HG03135 (cell line): ENCODE measurements around the gene C12orf75.
"Not testable (repeated sequence)": the region's sequence is repeated elsewhere in the genome, so short reads cannot be mapped to it uniquely, and the experiment has no call there.

ENCODE experiments used
- ATAC-seq: cut with Tn5 transposase; IDR thresholded peaks from one replicate; pipeline ENCODE4 v1.9.1; 2021; ENCODE audit warnings: mild to moderate bottlenecking, moderate library complexity; ENCODE audit not compliant: unreplicated experiment

The C12orf75 gene

GRCh38 chr12:105334001-105334400 lies 3.5 kb downstream of the C12orf75 start:
- no peak for ATAC-seq

- ATAC-seq = no peak
Measured at GRCh38 chr12:105334582-105334981, 4.1 kb downstream of the C12orf75 start.

- ATAC-seq = no peak
Measured at GRCh38 chr12:105335856-105336255, 5.4 kb downstream of the C12orf75 start.

GRCh38 chr12:105336411-105336810 lies 5.9 kb downstream of the C12orf75 start:
- ATAC-seq = no peak

GRCh38 chr12:105337391-105337790 lies 6.9 kb downstream of the C12orf75 start:
- ATAC-seq = no peak

GRCh38 chr12:105338966-105339365 lies 8.5 kb downstream of the C12orf75 start:
- ATAC-seq = no peak

GRCh38 chr12:105341010-105341409 lies 10.5 kb downstream of the C12orf75 start:
- ATAC-seq = no peak

- not testable (repeated sequence) for ATAC-seq
Measured at GRCh38 chr12:105341620-105342019, 11.1 kb downstream of the C12orf75 start.

- no peak for ATAC-seq
Measured at GRCh38 chr12:105342464-105342863, 12.0 kb downstream of the C12orf75 start.

GRCh38 chr12:105343836-105344235 lies 13.3 kb downstream of the C12orf75 start:
- ATAC-seq = no peak

- ATAC-seq = no peak
Measured at GRCh38 chr12:105347499-105347898, 17.0 kb downstream of the C12orf75 start.

GRCh38 chr12:105348142-105348541 lies 17.7 kb downstream of the C12orf75 start:
- ATAC-seq = no peak

- ATAC-seq = no peak
Measured at GRCh38 chr12:105348561-105348960, 18.1 kb downstream of the C12orf75 start.

- no peak for ATAC-seq
Measured at GRCh38 chr12:105349138-105349537, 18.6 kb downstream of the C12orf75 start.

GRCh38 chr12:105351523-105351922 lies 21.0 kb downstream of the C12orf75 start:
- peak; percentile 42 for ATAC-seq

- peak; percentile 87 for ATAC-seq
Measured at GRCh38 chr12:105352052-105352451, 21.6 kb downstream of the C12orf75 start.

GRCh38 chr12:105352940-105353635 lies 22.6 kb downstream of the C12orf75 start:
- no peak for ATAC-seq

GRCh38 chr12:105355752-105356151 lies 25.3 kb downstream of the C12orf75 start:
- ATAC-seq = no peak

- ATAC-seq = peak; percentile 83
Measured at GRCh38 chr12:105357162-105357691, 26.7 kb downstream of the C12orf75 start.

- peak; percentile 38 for ATAC-seq
Measured at GRCh38 chr12:105358789-105359188, 28.3 kb downstream of the C12orf75 start.

GRCh38 chr12:105359856-105360255 lies 29.4 kb downstream of the C12orf75 start:
- ATAC-seq = no peak

GRCh38 chr12:105363890-105364289 lies 33.4 kb downstream of the C12orf75 start:
- no peak for ATAC-seq

- ATAC-seq = no peak
Measured at GRCh38 chr12:105365231-105365630, 34.7 kb downstream of the C12orf75 start.
